IMR-90 (cell line): ENCODE results near the gene UBE3C.

Source experiments
- BHLHE40 ChIP-seq: fragments of 150-350 bp; IDR thresholded peaks from 2 replicates; pipeline ENCODE4 v1.6.1; 2016; ENCODE audit warnings: mild to moderate bottlenecking, low read depth, low read length
- CHD1 ChIP-seq: IDR thresholded peaks from 2 replicates; pipeline ENCODE4 v1.6.1; 2012; ENCODE audit warnings: low read depth, low read length, improper control_type of control experiment
- CTCF ChIP-seq: conservative IDR thresholded peaks from 2 replicates; pipeline ENCODE4 v1.5.1; 2012; ENCODE audit warnings: mild to moderate bottlenecking, low read depth, low read length, improper control_type of control experiment
- MAFK ChIP-seq: IDR thresholded peaks from 2 replicates; pipeline ENCODE4 v1.6.1; 2012; ENCODE audit warnings: low read depth, low read length, improper control_type of control experiment
- MXI1 ChIP-seq: IDR thresholded peaks from 2 replicates; pipeline ENCODE4 v1.6.1; 2012; ENCODE audit warnings: low read depth, mild to moderate bottlenecking, low read length, moderate library complexity, borderline replicate concordance
- NFE2L2 ChIP-seq: fragments of 150-350 bp; IDR thresholded peaks from 2 replicates; pipeline ENCODE4 v1.6.1; 2016; ENCODE audit warnings: low read depth, mild to moderate bottlenecking, low read length
- POLR2A ChIP-seq: IDR thresholded peaks from 2 replicates; pipeline ENCODE4 v1.6.1; 2012; ENCODE audit warnings: mild to moderate bottlenecking, low read depth, low read length
- RAD21 ChIP-seq: IDR thresholded peaks from 2 replicates; pipeline ENCODE4 v1.6.1; 2012; ENCODE audit warnings: low read length, improper control_type of control experiment
- RCOR1 ChIP-seq: IDR thresholded peaks from 2 replicates; pipeline ENCODE4 v1.6.1; 2012; ENCODE audit warnings: mild to moderate bottlenecking, low read length, improper control_type of control experiment; ENCODE audit not compliant: insufficient replicate concordance
- SMC3 ChIP-seq: fragments of 150-350 bp; IDR thresholded peaks from 2 replicates; pipeline ENCODE4 v1.6.1; 2016; ENCODE audit warnings: low read depth, mild to moderate bottlenecking, antibody characterized with exemption, low read length, moderate library complexity
- TF ChIP-seq, protein P1 (sequence below): fragments of 150-350 bp; IDR thresholded peaks from 2 replicates; pipeline ENCODE4 v1.6.1; 2017; ENCODE audit warnings: mild to moderate bottlenecking, antibody characterized with exemption, low read length, low read depth

DNA sequence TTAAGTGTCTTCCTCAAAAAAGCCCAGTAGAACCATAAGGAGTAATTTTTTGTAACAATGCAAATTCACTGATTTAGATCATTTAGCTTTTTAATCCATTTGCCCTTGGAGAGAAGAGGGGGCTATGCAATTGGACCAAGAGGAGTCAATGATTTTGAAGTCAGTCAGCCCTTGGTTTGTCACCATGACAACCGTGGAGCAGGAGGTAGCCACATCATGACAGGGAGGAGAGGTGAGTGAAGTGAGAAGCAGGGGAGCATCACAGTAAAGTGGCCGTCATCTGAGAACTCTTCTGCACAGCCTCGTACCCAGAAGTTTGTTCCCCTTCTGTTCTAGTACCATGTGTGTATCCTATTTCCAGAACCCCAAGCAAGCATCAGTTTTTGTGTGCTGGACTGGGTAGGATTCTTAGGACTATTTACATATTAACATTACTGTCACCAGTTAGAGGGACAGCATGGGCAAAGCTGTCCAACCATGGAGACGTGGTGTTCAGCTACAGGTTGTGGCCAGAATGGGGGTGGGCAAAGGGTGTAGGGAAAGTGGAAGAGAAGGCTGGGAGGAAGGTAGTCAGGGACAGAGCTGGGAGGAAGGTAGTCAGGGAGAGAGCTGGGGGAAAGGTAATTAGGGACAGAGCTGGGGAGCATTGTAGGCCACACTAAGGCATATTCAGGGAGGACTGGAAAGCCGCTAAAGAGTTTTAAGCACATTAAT lies 13.1 kb downstream of the UBE3C start:
- TF ChIP-seq RAD21: no peak
- TF ChIP-seq MAFK: no peak
- TF ChIP-seq POLR2A: no peak
- TF ChIP-seq CTCF: no peak
- no peak for TF ChIP-seq NFE2L2
- TF ChIP-seq, protein P1, sequence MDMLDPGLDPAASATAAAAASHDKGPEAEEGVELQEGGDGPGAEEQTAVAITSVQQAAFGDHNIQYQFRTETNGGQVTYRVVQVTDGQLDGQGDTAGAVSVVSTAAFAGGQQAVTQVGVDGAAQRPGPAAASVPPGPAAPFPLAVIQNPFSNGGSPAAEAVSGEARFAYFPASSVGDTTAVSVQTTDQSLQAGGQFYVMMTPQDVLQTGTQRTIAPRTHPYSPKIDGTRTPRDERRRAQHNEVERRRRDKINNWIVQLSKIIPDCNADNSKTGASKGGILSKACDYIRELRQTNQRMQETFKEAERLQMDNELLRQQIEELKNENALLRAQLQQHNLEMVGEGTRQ: no peak
- TF ChIP-seq CHD1: no peak
- TF ChIP-seq BHLHE40: no peak
- TF ChIP-seq RCOR1: no peak
- no peak for TF ChIP-seq SMC3
- no peak for TF ChIP-seq MXI1
